ENCODE results near the gene RUNX1.
A peak's percentile ranks its signal among the peaks of the same experiment; 100 is the strongest.

Gene RUNX1

DNA sequence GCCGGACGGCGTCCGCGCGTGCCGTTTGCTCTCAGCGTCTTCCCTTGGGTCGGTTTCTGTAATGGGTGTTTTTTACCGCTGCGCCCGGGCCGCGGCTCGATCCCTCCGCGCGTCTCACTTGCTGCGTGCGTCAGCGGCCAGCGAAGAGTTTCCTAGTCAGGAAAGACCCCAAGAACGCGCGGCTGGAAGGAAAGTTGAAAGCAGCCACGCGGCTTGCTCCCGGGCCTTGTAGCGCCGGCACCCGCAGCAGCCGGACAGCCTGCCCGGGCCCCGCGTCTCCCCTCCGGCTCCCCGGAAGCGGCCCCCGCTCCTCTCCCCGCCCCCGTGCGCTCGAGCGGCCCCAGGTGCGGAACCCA is 159.8 kb downstream of the RUNX1 start:
- peak; percentile 60 for DNase-seq

GRCh38 chr21:34888569-34889319 is 160.4 kb downstream of the RUNX1 start:
- peak; percentile 95 for DNase-seq

GRCh38 chr21:34887725-34888568 is 161.2 kb downstream of the RUNX1 start:
- peak; percentile 95 for DNase-seq

GRCh38 chr21:34887105-34887442 is 162.0 kb downstream of the RUNX1 start:
- DNase-seq = no peak

- no peak for DNase-seq
Measured at GRCh38 chr21:34886240-34887104, 162.6 kb downstream of the RUNX1 start.

DNA sequence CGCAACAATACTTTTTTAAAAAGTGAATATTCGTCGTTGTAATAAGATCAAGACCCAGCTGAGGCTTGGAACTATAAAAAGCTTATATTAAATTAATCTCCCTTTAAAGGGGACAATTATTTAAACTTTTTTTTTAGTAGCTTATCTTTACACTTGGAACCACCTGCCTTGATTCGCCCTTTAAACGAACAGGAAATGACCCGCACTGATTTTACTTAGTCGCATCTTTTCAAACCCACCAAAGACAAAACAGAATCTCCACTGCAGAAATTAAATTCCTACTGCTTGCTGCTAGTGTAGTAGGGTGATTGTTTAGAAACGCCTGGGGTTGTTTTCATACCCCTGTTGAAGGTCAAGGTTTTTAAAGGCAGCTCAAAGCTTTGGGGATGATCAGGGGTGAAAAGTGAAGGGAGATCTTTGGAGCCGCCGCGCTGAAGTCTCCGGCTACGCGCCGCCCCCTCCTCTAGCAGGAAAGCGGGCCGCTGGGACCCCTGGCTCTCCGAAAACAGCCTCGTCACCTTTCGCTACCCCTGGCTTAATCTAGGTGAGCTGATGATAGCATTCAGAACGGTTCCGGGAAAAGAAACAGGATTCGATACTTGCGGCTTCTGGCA is 163.4 kb downstream of the RUNX1 start:
- DNase-seq = no peak

GRCh38 chr21:34885125-34885524 is 164.0 kb downstream of the RUNX1 start:
- DNase-seq = no peak

- no peak for DNase-seq
Measured at GRCh38 chr21:34884346-34884929, 164.7 kb downstream of the RUNX1 start.

DNA sequence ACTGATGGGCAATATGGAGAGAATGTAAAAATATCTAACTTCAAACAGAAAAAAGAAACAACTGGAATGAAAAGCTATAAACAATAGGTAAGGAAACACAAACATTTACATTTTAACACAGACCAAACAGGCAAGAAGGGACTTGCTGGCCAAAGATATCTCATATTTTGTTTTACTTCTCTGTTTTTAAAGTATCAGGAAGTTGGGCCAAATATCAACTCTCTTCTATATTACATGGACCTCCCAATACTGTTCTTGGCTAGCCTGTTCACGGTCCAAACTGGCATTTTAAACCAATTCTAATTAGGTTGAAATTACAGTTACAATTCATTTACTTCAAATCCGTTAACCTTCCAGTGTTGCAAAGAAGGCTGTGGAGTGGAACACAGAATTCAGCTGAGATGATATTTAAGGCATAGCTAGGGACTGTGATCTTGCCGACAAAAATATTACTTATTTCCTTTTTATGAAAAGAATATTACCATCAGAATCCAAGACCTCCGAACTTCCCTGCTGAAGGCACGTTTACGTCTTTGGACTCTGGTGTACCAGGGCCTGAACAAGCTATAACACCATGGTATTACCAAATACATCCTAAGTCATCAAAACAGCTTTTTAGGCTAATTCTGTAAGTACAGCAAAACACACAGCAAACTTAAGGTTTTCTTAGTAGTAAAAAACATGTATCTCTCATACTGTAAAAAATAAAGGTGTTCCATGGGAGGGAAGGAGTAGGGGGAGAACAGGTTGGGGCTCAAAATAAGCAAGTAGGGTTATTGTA is 165.4 kb downstream of the RUNX1 start:
- DNase-seq = no peak

- DNase-seq = no peak
Measured at GRCh38 chr21:34882719-34883131, 166.4 kb downstream of the RUNX1 start.

DNA sequence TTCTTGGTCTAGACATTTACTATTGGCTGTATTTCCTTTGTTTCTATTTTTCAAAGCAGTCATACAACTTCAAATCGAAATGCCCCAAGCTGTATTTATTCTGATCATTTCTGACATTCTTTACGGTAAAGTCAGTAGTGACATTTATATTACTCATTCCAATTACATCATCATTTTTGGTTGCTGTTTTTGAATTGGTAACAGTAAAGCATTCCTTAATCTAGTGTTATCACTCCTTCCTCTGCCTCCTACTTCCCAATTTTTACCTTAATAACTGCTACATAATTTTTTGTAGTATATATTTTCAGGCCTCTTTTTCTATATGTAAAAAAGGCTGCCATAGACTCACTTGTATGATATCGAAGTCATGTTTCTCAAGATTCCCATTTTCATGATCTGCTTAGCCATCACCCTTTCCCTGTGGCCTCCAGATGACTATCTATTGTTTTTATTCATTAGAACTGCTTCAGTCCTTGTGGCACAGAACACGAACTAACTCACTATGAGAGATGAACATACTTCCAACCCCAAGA is 167.2 kb downstream of the RUNX1 start:
- DNase-seq = peak; percentile 82

- DNase-seq = peak; percentile 89
Measured at GRCh38 chr21:34881421-34881820, 167.7 kb downstream of the RUNX1 start.

DNA sequence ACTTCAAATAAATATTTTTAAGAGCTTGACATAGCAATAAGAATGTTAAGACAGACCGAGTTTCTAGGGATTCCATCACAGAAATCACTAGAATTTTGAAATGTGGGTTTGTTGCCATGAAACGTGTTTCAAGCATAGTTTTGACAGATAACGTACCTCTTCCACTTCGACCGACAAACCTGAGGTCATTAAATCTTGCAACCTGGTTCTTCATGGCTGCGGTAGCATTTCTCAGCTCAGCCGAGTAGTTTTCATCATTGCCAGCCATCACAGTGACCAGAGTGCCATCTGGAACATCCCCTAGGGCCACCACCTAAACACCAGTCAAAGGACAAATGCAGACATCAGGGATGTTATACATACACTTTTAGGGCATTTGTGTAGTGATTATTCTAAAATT is 168.7 kb downstream of the RUNX1 start:
- no peak for DNase-seq

DNA sequence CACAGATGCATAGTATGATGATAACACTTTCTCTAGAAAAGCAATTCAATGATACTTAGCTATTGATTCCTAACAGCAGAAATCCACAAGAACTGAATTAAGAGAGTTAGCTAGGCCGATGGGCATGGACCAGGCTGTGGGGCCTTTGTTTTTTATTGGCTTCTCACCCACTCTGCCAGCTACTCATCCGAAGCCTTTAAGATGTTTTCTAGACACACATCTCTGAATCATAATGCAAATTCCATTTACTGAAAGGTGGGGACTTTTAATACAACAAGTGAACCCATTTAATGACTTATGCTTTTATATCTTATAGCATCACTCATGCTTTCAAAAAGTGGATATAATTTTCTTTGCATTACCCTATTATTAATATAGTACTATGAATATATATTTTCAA is 170.2 kb downstream of the RUNX1 start:
- DNase-seq = no peak

DNA sequence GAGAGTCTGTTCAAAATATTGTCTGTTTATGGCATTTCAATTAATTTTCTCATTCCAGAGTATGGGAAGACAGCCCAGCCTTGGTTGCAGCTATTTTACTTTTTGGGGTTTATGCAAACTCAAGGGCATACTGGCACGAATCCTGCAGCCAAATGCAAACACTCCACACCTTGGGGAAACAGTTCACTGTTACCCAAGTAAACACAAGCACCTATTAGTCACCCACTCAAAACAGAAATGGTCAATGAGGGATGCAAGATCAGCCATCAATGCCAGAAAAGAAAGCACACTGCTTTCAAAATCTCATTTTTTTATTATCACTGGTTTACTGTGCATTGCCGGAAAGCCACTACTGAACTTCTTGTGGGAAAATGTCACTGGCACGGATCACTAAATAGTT is 170.6 kb downstream of the RUNX1 start:
- no peak for DNase-seq

- DNase-seq = no peak
Measured at GRCh38 chr21:34877485-34878128, 171.5 kb downstream of the RUNX1 start.

- no peak for DNase-seq
Measured at GRCh38 chr21:34875830-34876229, 173.3 kb downstream of the RUNX1 start.

DNA sequence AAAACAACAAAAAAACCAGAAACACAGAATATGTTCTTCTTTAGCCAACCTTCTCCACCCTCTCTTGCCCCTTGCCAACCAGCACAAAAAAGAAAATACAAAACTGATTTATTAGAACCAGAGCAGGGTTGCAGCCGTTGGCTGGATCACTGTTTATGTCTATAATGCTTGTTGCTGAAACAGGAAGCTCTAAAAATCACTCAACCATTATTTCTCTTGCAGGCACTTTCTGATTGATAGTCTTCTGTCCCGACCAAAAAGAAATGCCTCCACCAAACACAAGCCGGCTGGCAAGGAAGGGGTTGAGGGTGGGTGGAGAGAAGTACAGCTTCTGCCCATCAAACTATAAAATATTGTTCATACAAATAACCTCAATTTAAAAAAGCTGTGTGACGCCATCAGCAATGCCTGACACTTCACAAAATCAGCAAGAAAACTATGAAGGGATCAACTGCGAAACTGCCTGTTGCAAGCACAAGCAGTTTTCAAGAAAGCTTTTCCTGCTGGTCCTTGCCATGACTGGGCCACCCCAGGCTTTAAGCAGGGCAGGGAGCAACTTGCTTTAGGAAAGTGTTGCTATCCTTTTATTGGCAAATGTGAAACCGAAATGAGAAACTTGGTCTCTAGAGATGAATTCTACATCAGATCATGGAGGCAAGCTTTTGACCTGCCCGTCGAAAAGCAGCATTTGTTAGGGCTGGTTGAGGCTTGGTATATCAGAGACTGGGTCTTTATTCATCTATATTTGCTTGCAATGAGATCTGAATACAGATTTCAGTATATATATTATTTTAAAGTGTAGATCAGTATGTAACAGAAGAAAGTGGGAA is 174.2 kb downstream of the RUNX1 start:
- no peak for DNase-seq

- no peak for DNase-seq
Measured at GRCh38 chr21:34871026-34871908, 177.8 kb downstream of the RUNX1 start.

Measured in NCI-H226 (cell line).